HCT116 (cell line): ENCODE data around the gene UBE2D1.

Experiments used
- ATF3 ChIP-seq: IDR thresholded peaks from 2 replicates; pipeline ENCODE4 v1.6.1; 2012
- CBX3 ChIP-seq: IDR thresholded peaks from 2 replicates; pipeline ENCODE4 v1.6.1; 2012; ENCODE audit warnings: low read depth
- CTCF ChIP-seq, 3 experiments: fragments of 200-600 bp in 1 of 3; sonication (generic) in 1 of 3; IDR thresholded peaks in 2 of 3; conservative IDR thresholded peaks in 1 of 3; 2 replicates each; pipeline ENCODE4 v1.5.1; 2012 to 2017; ENCODE audit warnings: low read depth in 2 of 3, low read length in 2 of 3, antibody characterized with exemption in 1 of 3, borderline replicate concordance in 1 of 3, control low read depth in 1 of 3, mild to moderate bottlenecking in 1 of 3, mixed read lengths in 1 of 3, mixed run types in 1 of 3, moderate library complexity in 1 of 3; ENCODE audit not compliant: insufficient read depth in 1 of 3
- EZH2 ChIP-seq: fragments of 200-600 bp; sonication (generic); IDR thresholded peaks from 2 replicates; pipeline ENCODE4 v1.6.1; 2017; ENCODE audit warnings: antibody characterized with exemption, mixed run types
- EZH2phosphoT487 ChIP-seq: fragments of 200-600 bp; IDR thresholded peaks from 2 replicates; pipeline ENCODE4 v1.6.1; 2018; ENCODE audit warnings: antibody characterized with exemption, borderline replicate concordance
- JUND ChIP-seq: IDR thresholded peaks from 2 replicates; pipeline ENCODE4 v1.6.1; 2012
- POLR2A ChIP-seq: IDR thresholded peaks from 2 replicates; pipeline ENCODE4 v1.7.0; 2011; ENCODE audit warnings: borderline replicate concordance; ENCODE audit not compliant: insufficient read depth, insufficient read length; ENCODE audit errors: extremely low read depth
- POLR2AphosphoS5 ChIP-seq: IDR thresholded peaks from 2 replicates; pipeline ENCODE4 v1.6.1; 2011; ENCODE audit warnings: mild to moderate bottlenecking, low read depth, low read length, moderate library complexity
- REST ChIP-seq: IDR thresholded peaks from 2 replicates; pipeline ENCODE4 v1.6.1; 2012; ENCODE audit warnings: low read depth
- SP1 ChIP-seq: IDR thresholded peaks from 2 replicates; pipeline ENCODE4 v1.6.1; 2012; ENCODE audit warnings: low read depth
- ZBTB33 ChIP-seq: IDR thresholded peaks from 2 replicates; pipeline ENCODE4 v1.6.1; 2011; ENCODE audit warnings: mild to moderate bottlenecking, low read length, moderate library complexity; ENCODE audit not compliant: insufficient replicate concordance; ENCODE audit errors: extremely low read depth

GRCh38 chr10:58351616-58352578 lies 17.1 kb downstream of the UBE2D1 start:
- TF ChIP-seq SP1 (no peak), REST (no peak), CTCF (IDR thresholded peaks at IDR 0.05 in 2 of 3, conservative IDR thresholded peaks at IDR 0.05 in 1 of 3; ENCODE audit: borderline replicate concordance in 1 of 3, insufficient read depth in 1 of 3, low read depth in 2 of 3, low read length in 2 of 3) (no peak), POLR2A (no peak), CBX3 (no peak), EZH2phosphoT487 (no peak), POLR2AphosphoS5 (no peak), ATF3 (no peak), JUND (no peak), EZH2 (no peak), ZBTB33 (no peak)
